ENCODE data around the gene ATP6V0B. TPM values are rescaled to one million over a fixed set of nuclear protein-coding genes. Genes with fewer than 3 reads are reported as not detected.

Gene ATP6V0B
- total RNA-seq, 1 donor: 89.4 TPM

DNA sequence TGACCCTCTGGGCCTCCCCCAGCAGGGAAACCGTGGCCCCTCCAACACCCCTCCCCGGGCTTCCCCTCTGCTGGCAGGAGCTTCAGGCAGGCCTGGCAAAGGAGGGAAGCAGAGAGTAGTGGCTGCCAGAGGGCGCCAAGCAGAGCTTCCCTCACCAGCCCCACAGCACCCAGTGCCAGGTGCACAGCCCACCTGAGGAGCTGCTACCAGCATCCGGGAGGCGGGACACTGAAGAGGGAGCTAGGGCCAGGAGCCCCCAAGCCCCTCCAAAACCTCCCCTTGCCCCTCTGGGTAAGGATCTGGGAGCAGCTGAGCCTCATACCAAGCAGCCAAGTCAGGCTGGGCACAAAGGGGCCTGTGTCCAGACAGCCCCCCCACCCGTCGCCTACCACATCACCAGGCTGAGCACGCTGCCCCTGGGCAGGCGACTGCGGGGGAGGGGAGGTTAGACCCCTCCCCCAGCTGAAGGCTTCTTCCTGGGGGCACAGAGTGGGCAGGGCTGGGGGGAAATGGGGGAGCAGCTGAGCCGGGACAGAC is 36.2 kb downstream of the ATP6V0B start:
- Histone ChIP-seq H3K27ac (ENCODE audit: low read depth, low read length) (no peak overlapping the region), H2AFZ (ENCODE audit: low read length) (no peak overlapping the region), H3K9me3 (ENCODE audit: low read depth, low read length) (no peaks in the 10 kb centered on the region), H3K27me3 (ENCODE audit: insufficient read depth, low read length) (no peaks in the 10 kb centered on the region), H3K36me3 (ENCODE audit: insufficient read depth, low read length) (no peaks in the 10 kb centered on the region), H3K4me2 (ENCODE audit: insufficient read depth, low read length) (no peak overlapping the region), H3K4me1 (ENCODE audit: insufficient read depth, low read length) (peaks cover 27% of the 10 kb centered on the region), H3K79me2 (ENCODE audit: insufficient read depth, low read length) (no peaks in the 10 kb centered on the region), H3K4me3 (ENCODE audit: insufficient read depth, low read length) (no peak overlapping the region), H4K20me1 (ENCODE audit: insufficient read depth, low read length) (no peaks in the 10 kb centered on the region)
- TF ChIP-seq, protein P1, sequence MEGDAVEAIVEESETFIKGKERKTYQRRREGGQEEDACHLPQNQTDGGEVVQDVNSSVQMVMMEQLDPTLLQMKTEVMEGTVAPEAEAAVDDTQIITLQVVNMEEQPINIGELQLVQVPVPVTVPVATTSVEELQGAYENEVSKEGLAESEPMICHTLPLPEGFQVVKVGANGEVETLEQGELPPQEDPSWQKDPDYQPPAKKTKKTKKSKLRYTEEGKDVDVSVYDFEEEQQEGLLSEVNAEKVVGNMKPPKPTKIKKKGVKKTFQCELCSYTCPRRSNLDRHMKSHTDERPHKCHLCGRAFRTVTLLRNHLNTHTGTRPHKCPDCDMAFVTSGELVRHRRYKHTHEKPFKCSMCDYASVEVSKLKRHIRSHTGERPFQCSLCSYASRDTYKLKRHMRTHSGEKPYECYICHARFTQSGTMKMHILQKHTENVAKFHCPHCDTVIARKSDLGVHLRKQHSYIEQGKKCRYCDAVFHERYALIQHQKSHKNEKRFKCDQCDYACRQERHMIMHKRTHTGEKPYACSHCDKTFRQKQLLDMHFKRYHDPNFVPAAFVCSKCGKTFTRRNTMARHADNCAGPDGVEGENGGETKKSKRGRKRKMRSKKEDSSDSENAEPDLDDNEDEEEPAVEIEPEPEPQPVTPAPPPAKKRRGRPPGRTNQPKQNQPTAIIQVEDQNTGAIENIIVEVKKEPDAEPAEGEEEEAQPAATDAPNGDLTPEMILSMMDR (IDR thresholded peaks at IDR 0.05; ENCODE audit: extremely low read depth, low read depth, low read length): no peak
- no peak for DNase-seq (ENCODE audit: insufficient read length, low spot score, missing footprints)

DNA sequence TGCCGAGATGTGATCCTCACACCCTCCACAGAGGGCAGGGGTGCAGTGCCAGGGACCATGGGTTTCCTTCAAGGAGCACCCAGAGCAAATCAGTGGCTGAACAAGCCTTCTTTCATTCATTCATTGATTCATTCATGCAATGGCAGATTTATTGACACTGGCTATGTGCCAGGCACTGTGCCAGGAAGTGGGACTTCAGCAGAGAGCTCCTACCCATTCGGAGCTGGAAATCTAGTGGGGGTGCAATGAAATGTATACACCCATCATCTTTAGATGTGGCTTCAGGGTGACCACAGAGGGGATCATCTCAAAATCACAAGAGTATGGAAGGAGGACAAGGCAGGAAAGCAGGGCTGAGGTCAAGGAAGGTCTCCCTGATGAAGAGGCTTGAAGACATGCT is 37.6 kb downstream of the ATP6V0B start:
- Histone ChIP-seq H3K36me3 (ENCODE audit: insufficient read depth, low read length) (no peaks in the 10 kb centered on the region), H3K27me3 (ENCODE audit: insufficient read depth, low read length) (no peaks in the 10 kb centered on the region), H3K4me2 (ENCODE audit: insufficient read depth, low read length) (no peak overlapping the region), H3K9me3 (ENCODE audit: low read depth, low read length) (no peaks in the 10 kb centered on the region), H3K4me1 (ENCODE audit: insufficient read depth, low read length) (peaks cover 27% of the 10 kb centered on the region), H4K20me1 (ENCODE audit: insufficient read depth, low read length) (no peaks in the 10 kb centered on the region), H3K4me3 (ENCODE audit: insufficient read depth, low read length) (no peak overlapping the region), H2AFZ (ENCODE audit: low read length) (no peak overlapping the region), H3K79me2 (ENCODE audit: insufficient read depth, low read length) (no peaks in the 10 kb centered on the region), H3K27ac (ENCODE audit: low read depth, low read length) (no peak overlapping the region)
- no peak for DNase-seq (ENCODE audit: insufficient read length, low spot score, missing footprints)
- TF ChIP-seq, protein P1 (IDR thresholded peaks at IDR 0.05; ENCODE audit: extremely low read depth, low read depth, low read length): no peak

DNA sequence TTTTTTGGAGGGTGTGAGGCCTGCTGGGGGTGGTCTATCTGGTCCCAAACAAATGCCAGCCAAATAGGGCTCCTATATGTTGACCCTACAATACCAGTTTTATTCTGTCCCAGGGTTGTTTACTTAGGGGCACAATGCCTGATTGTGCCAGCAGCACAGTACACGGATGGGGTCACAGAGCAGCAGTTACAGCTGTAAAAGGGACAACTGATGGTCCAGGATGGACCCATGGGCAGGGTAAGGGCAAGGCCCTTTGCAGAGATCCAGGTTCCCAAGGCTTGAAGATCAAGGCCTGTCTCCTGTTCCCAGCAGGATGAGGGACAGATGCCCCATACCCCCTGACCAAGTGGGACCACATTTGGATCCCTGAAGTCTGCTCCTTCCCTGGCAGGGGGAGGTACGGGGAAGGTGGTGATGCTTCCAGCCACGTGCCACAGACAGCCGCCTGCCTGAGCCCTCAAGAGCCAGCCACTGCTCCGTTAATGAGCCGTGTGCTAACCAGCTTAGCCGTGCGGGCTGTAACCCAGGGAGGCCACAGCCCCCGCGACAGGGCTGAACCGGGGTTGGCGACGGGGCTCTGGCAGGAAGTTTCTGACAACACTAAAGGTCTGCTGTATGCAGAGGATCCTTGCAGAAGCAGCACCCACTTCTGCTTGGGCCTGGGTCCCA is 38.3 kb downstream of the ATP6V0B start:
- Histone ChIP-seq H3K27me3 (ENCODE audit: insufficient read depth, low read length) (no peaks in the 10 kb centered on the region), H2AFZ (ENCODE audit: low read length) (no peak overlapping the region), H3K36me3 (ENCODE audit: insufficient read depth, low read length) (no peaks in the 10 kb centered on the region), H3K9me3 (ENCODE audit: low read depth, low read length) (no peaks in the 10 kb centered on the region), H3K4me2 (ENCODE audit: insufficient read depth, low read length) (no peak overlapping the region), H3K4me1 (ENCODE audit: insufficient read depth, low read length) (peaks cover 27% of the 10 kb centered on the region), H3K27ac (ENCODE audit: low read depth, low read length) (no peak overlapping the region), H4K20me1 (ENCODE audit: insufficient read depth, low read length) (no peaks in the 10 kb centered on the region), H3K4me3 (ENCODE audit: insufficient read depth, low read length) (no peak overlapping the region), H3K79me2 (ENCODE audit: insufficient read depth, low read length) (no peaks in the 10 kb centered on the region)
- DNase-seq (ENCODE audit: insufficient read length, low spot score, missing footprints): no peak
- TF ChIP-seq, protein P1 (IDR thresholded peaks at IDR 0.05; ENCODE audit: extremely low read depth, low read depth, low read length): no peak

DNA sequence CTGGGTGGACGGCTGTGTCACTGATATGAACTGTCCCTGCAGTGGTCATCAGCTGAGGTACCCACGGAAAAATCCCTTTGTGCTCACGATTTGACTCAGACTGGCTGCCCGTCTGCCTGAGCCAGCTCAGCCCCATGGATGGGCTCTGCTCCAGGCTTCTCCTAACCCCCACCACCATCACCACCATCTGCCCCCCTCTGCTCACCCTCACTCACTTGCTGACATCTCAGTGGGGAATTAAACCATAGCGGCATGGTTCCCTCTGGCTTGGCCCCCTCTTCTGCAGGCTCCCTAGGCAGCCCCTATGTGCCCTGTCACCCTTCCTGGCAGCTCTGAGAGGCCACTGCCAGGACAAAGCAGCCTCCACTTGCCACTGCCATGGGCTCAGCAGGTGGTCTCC is 39.2 kb downstream of the ATP6V0B start:
- Histone ChIP-seq H3K36me3 (ENCODE audit: insufficient read depth, low read length) (no peaks in the 10 kb centered on the region), H3K4me3 (ENCODE audit: insufficient read depth, low read length) (no peak overlapping the region), H3K27ac (ENCODE audit: low read depth, low read length) (no peak overlapping the region), H4K20me1 (ENCODE audit: insufficient read depth, low read length) (no peaks in the 10 kb centered on the region), H3K27me3 (ENCODE audit: insufficient read depth, low read length) (no peaks in the 10 kb centered on the region), H3K79me2 (ENCODE audit: insufficient read depth, low read length) (no peaks in the 10 kb centered on the region), H3K4me2 (ENCODE audit: insufficient read depth, low read length) (no peak overlapping the region), H3K9me3 (ENCODE audit: low read depth, low read length) (no peaks in the 10 kb centered on the region), H3K4me1 (ENCODE audit: insufficient read depth, low read length) (peaks cover 27% of the 10 kb centered on the region), H2AFZ (ENCODE audit: low read length) (no peak overlapping the region)
- peak; percentile 82 for DNase-seq (ENCODE audit: insufficient read length, low spot score, missing footprints)
- TF ChIP-seq, protein P1 (IDR thresholded peaks at IDR 0.05; ENCODE audit: extremely low read depth, low read depth, low read length): no peak
